SK-MEL-5 (cell line): Measurements from ENCODE around the gene CGB8. TPM values are rescaled to one million over a fixed set of nuclear protein-coding genes. Genes with fewer than 3 reads are reported as not detected.
"Not testable (repeated sequence)": the region's sequence is repeated elsewhere in the genome, so short reads cannot be mapped to it uniquely, and the experiment has no call there.

ENCODE experiments used
- DNase-seq: peaks from one replicate; pipeline ENCODE4 v3.0.0-alpha.2; 2016; ENCODE audit warnings: low read depth, low spot score
- in situ Hi-C: cut with HindIII; loops from 2 replicates; pipeline ENCODE4 v1.10.0; 2016; ENCODE audit warnings: low sequenced_read_pairs, high pct_unique_total_duplicates, low pct_unique_long_range_greater_than_20kb
- total RNA-seq: library from RNA; depleted of rRNA; stranded (reverse); fragments of >200 nt; shearing (Covaris generic); gene quantifications from 2 replicates; pipeline ENCODE4 v1.2.3, GENCODE V29; 2014

Gene CGB8
- total RNA-seq, 1 experiment from 2014 or later, result not detected

- in situ Hi-C loops, DNase-seq: not testable (repeated sequence)
Measured at GRCh38 chr19:49018388-49019241, 30.3 kb downstream of the CGB8 start.

- in situ Hi-C loops, result no loop called here
- peak; percentile 40 for DNase-seq
Measured at GRCh38 chr19:49017666-49018351, 31.1 kb downstream of the CGB8 start.

- in situ Hi-C loops, result no loop called here
Measured at GRCh38 chr19:49017041-49017665, 31.8 kb downstream of the CGB8 start, which contains the start of gene LHB. LHB (minus strand) TSS chr19:49017091; CDS start chr19:49017081, 10 bp downstream.

GRCh38 chr19:49016067-49016839, 32.7 kb downstream of the CGB8 start:
- no peak for DNase-seq
- in situ Hi-C loops, result no loop called here

More at GRCh38 chr19:49017041-49017665, 31.8 kb downstream of the CGB8 start, which contains the start of gene LHB:
- no peak for DNase-seq

- in situ Hi-C loops, result no loop called here
- DNase-seq, result no peak
Measured at GRCh38 chr19:49014870-49015255, 34.0 kb downstream of the CGB8 start.

- peak; percentile 65 for DNase-seq
- in situ Hi-C loops, result no loop called here
Measured at GRCh38 chr19:49014123-49014869, 34.6 kb downstream of the CGB8 start.

- in situ Hi-C loops, result no loop called here
Measured at GRCh38 chr19:49011194-49011593, 37.7 kb downstream of the CGB8 start.

GRCh38 chr19:49010453-49010852, 38.5 kb downstream of the CGB8 start:
- in situ Hi-C loops, result no loop called here

More at GRCh38 chr19:49011194-49011593, 37.7 kb downstream of the CGB8 start:
- peak; percentile 83 for DNase-seq

GRCh38 chr19:49009828-49010227, 39.1 kb downstream of the CGB8 start:
- in situ Hi-C loops, result no loop called here
- no peak for DNase-seq

More at GRCh38 chr19:49010453-49010852, 38.5 kb downstream of the CGB8 start:
- no peak for DNase-seq

GRCh38 chr19:49006905-49007304, 42.0 kb downstream of the CGB8 start:
- no peak for DNase-seq

GRCh38 chr19:49004964-49005614, 43.8 kb downstream of the CGB8 start:
- in situ Hi-C loops, result no loop called here

More at GRCh38 chr19:49006905-49007304, 42.0 kb downstream of the CGB8 start:
- in situ Hi-C loops, result no loop called here

GRCh38 chr19:49004133-49004532, 44.8 kb downstream of the CGB8 start:
- in situ Hi-C loops, result no loop called here
- no peak for DNase-seq

More at GRCh38 chr19:49004964-49005614, 43.8 kb downstream of the CGB8 start:
- DNase-seq, result no peak

GRCh38 chr19:48999481-49000325, 49.2 kb downstream of the CGB8 start:
- DNase-seq, result peak; percentile 82
- in situ Hi-C loops, result no loop called here

- DNase-seq, result peak; percentile 90
- in situ Hi-C loops, result no loop called here
Measured at GRCh38 chr19:48997972-48998371, 50.9 kb downstream of the CGB8 start.
